Omental fat pad (tissue), 4 donors: ENCODE results near the gene CFC1B. TPM values are rescaled to one million over a fixed set of nuclear protein-coding genes. Genes with fewer than 3 reads are reported as not detected.
"Not testable (repeated sequence)": the region's sequence is repeated elsewhere in the genome, so short reads cannot be mapped to it uniquely, and the experiment has no call there.

ENCODE experiments used
- ATAC-seq: fragments of 150-250 bp; one replicate; pipeline ENCODE4 v1.9.1; 2016; ENCODE audit warnings: mild to moderate bottlenecking, moderate library complexity; ENCODE audit not compliant: low FRiP score
- DNase-seq: peaks from one replicate; pipeline ENCODE4 v3.0.0-alpha.2; 2019; ENCODE audit warnings: low spot score
- total RNA-seq, 4 donors: library from RNA; depleted of rRNA; stranded (reverse); fragments of >200 nt; gene quantifications; one replicate each; pipeline ENCODE4 v1.1.0, GENCODE V29; 2016

CFC1B gene
- total RNA-seq, result under 1 TPM in 2 of 4 donors, not detected in 2; 0.50 to 0.65 TPM

GRCh38 chr2:130520992-130521391, at the start of gene CFC1B:
CFC1B (plus strand) TSS chr2:130521222; CDS start chr2:130521485, 263 bp downstream.
- not testable (repeated sequence) for ATAC-seq, DNase-seq

GRCh38 chr2:130491073-130491472, 29.9 kb upstream of the CFC1B start:
- not testable (repeated sequence) for ATAC-seq, DNase-seq

- DNase-seq, result not testable (repeated sequence)
Measured at GRCh38 chr2:130509228-130509627, 11.8 kb upstream of the CFC1B start, which contains the start of gene POTEI. POTEI (minus strand) TSS chr2:130509328; CDS start chr2:130509235, 93 bp downstream.

GRCh38 chr2:130510807-130511746, 9.9 kb upstream of the CFC1B start:
- not testable (repeated sequence) for ATAC-seq, DNase-seq

More at GRCh38 chr2:130509228-130509627, 11.8 kb upstream of the CFC1B start, which contains the start of gene POTEI:
- not testable (repeated sequence) for ATAC-seq

GRCh38 chr2:130511747-130512451, 9.1 kb upstream of the CFC1B start:
- ATAC-seq, DNase-seq: not testable (repeated sequence)

GRCh38 chr2:130518516-130519106, 2.4 kb upstream of the CFC1B start:
- ATAC-seq, result peak; percentile 49
- DNase-seq, result not testable (repeated sequence)

- peak; percentile 46 for ATAC-seq
Measured at GRCh38 chr2:130522390-130522789, 1.4 kb downstream of the CFC1B start.

GRCh38 chr2:130527365-130527967, 6.4 kb downstream of the CFC1B start:
- ATAC-seq, result peak; percentile 57
- not testable (repeated sequence) for DNase-seq

More at GRCh38 chr2:130522390-130522789, 1.4 kb downstream of the CFC1B start:
- DNase-seq, result not testable (repeated sequence)

GRCh38 chr2:130529545-130529944, 8.5 kb downstream of the CFC1B start:
- DNase-seq, ATAC-seq: not testable (repeated sequence)

- DNase-seq, ATAC-seq: not testable (repeated sequence)
Measured at GRCh38 chr2:130530212-130530611, 9.2 kb downstream of the CFC1B start.

- DNase-seq, ATAC-seq: not testable (repeated sequence)
Measured at GRCh38 chr2:130531225-130531624, 10.2 kb downstream of the CFC1B start.

- DNase-seq, ATAC-seq: not testable (repeated sequence)
Measured at GRCh38 chr2:130531672-130532071, 10.7 kb downstream of the CFC1B start.

GRCh38 chr2:130536654-130537053, 15.6 kb downstream of the CFC1B start:
- not testable (repeated sequence) for DNase-seq, ATAC-seq

- DNase-seq, ATAC-seq: not testable (repeated sequence)
Measured at GRCh38 chr2:130538271-130538670, 17.2 kb downstream of the CFC1B start.

- DNase-seq, ATAC-seq: not testable (repeated sequence)
Measured at GRCh38 chr2:130542789-130543188, 21.8 kb downstream of the CFC1B start.

GRCh38 chr2:130543785-130544528, 22.9 kb downstream of the CFC1B start:
- not testable (repeated sequence) for DNase-seq
- ATAC-seq, result peak; percentile 17

GRCh38 chr2:130544978-130545377, 24.0 kb downstream of the CFC1B start:
- not testable (repeated sequence) for ATAC-seq, DNase-seq

GRCh38 chr2:130548418-130548817, 27.4 kb downstream of the CFC1B start:
- not testable (repeated sequence) for ATAC-seq, DNase-seq
